ENCODE data around the gene PKD2. TPM values are rescaled to one million over a fixed set of nuclear protein-coding genes. Genes with fewer than 3 reads are reported as not detected.

The PKD2 gene
- total and polyA plus RNA-seq, 4 donors, result 8.5 to 71.2 (median 17.1) TPM

GRCh38 chr4:87965501-87965975 lies 41.9 kb upstream of the PKD2 start:
- DNase-seq, result no peak
- WGBS, 2 donors, result 95 to 96% methylated on average over 21 of the region's 21 CpGs

GRCh38 chr4:87966095-87966496 lies 41.3 kb upstream of the PKD2 start:
- H3K36me3 ChIP-seq (ENCODE audit: control insufficient read depth in 4 of 4, insufficient read depth in 4 of 4, low read length in 4 of 4), result no peaks in the 10 kb centered on the region
- TF ChIP-seq CTCF (IDR thresholded peaks at IDR 0.05; ENCODE audit: control extremely low read depth, extremely low read depth), result no peak
- no peaks in the 10 kb centered on the region for H3K27me3 ChIP-seq (ENCODE audit: control insufficient read depth in 3 of 3, insufficient read depth in 3 of 3, low read length in 2 of 3)
- 97% methylated on average over 9 of the region's 9 CpGs for WGBS, 2 donors
- DNase-seq (no peak), ATAC-seq (ENCODE audit: insufficient read depth, low FRiP score) (no peak)
- peaks cover 0 to 5% (median 0%) of the 10 kb centered on the region in 5 donors for H3K4me1 ChIP-seq (ENCODE audit: control insufficient read depth in 5 of 5, insufficient read depth in 5 of 5, low read length in 5 of 5)
- no peak overlapping the region for H3K9ac ChIP-seq (ENCODE audit: insufficient read depth in 1 of 2, low read length in 2 of 2)
- H3K4me3 ChIP-seq, result no peak overlapping the region
- no peak overlapping the region for H3K27ac ChIP-seq (ENCODE audit: low read depth in 1 of 2, low read length in 1 of 2)
- no peaks in the 10 kb centered on the region for H3K9me3 ChIP-seq (ENCODE audit: control insufficient read depth in 4 of 4, insufficient read depth in 3 of 4, low read length in 3 of 4)

More at GRCh38 chr4:87965501-87965975, 41.9 kb upstream of the PKD2 start:
- Histone ChIP-seq H3K4me1 (ENCODE audit: control insufficient read depth in 5 of 5, insufficient read depth in 5 of 5, low read length in 5 of 5) (peaks cover 0 to 5% (median 0%) of the 10 kb centered on the region in 5 donors), H3K9me3 (ENCODE audit: control insufficient read depth in 4 of 4, insufficient read depth in 3 of 4, low read length in 3 of 4) (no peaks in the 10 kb centered on the region), H3K4me3 (no peak overlapping the region), H3K27me3 (ENCODE audit: control insufficient read depth in 3 of 3, insufficient read depth in 3 of 3, low read length in 2 of 3) (no peaks in the 10 kb centered on the region), H3K9ac (ENCODE audit: insufficient read depth in 1 of 2, low read length in 2 of 2) (no peak overlapping the region), H3K27ac (ENCODE audit: low read depth in 1 of 2, low read length in 1 of 2) (no peak overlapping the region), H3K36me3 (ENCODE audit: control insufficient read depth in 4 of 4, insufficient read depth in 4 of 4, low read length in 4 of 4) (no peaks in the 10 kb centered on the region)
- no peak for ATAC-seq (ENCODE audit: insufficient read depth, low FRiP score)
- no peak for TF ChIP-seq CTCF (IDR thresholded peaks at IDR 0.05; ENCODE audit: control extremely low read depth, extremely low read depth)

- no peak for DNase-seq
- 90 to 98% methylated on average over 8 of the region's 8 CpGs for WGBS, 2 donors
- H3K4me3 ChIP-seq, result no peak overlapping the region
- H3K9ac ChIP-seq (ENCODE audit: insufficient read depth in 1 of 2, low read length in 2 of 2), result no peak overlapping the region
- H3K27ac ChIP-seq (ENCODE audit: low read depth in 1 of 2, low read length in 1 of 2), result no peak overlapping the region
- no peak for ATAC-seq (ENCODE audit: insufficient read depth, low FRiP score)
- H3K27me3 ChIP-seq (ENCODE audit: control insufficient read depth in 3 of 3, insufficient read depth in 3 of 3, low read length in 2 of 3), result no peaks in the 10 kb centered on the region
- H3K36me3 ChIP-seq (ENCODE audit: control insufficient read depth in 4 of 4, insufficient read depth in 4 of 4, low read length in 4 of 4), result no peaks in the 10 kb centered on the region
- H3K4me1 ChIP-seq (ENCODE audit: control insufficient read depth in 5 of 5, insufficient read depth in 5 of 5, low read length in 5 of 5), result peaks cover 0 to 5% (median 0%) of the 10 kb centered on the region in 5 donors
- H3K9me3 ChIP-seq (ENCODE audit: control insufficient read depth in 4 of 4, insufficient read depth in 3 of 4, low read length in 3 of 4), result no peaks in the 10 kb centered on the region
- TF ChIP-seq CTCF (IDR thresholded peaks at IDR 0.05; ENCODE audit: control extremely low read depth, extremely low read depth), result no peak
These were observed 40.2 kb upstream of the PKD2 start for GRCh38 chr4:87967193-87967592.

- Histone ChIP-seq H3K9ac (ENCODE audit: insufficient read depth in 1 of 2, low read length in 2 of 2) (no peak overlapping the region), H3K27ac (ENCODE audit: low read depth in 1 of 2, low read length in 1 of 2) (no peak overlapping the region), H3K9me3 (ENCODE audit: control insufficient read depth in 4 of 4, insufficient read depth in 3 of 4, low read length in 3 of 4) (no peaks in the 10 kb centered on the region), H3K4me1 (ENCODE audit: control insufficient read depth in 5 of 5, insufficient read depth in 5 of 5, low read length in 5 of 5) (peaks cover 0 to 3% (median 0%) of the 10 kb centered on the region in 5 donors), H3K4me3 (no peak overlapping the region), H3K27me3 (ENCODE audit: control insufficient read depth in 3 of 3, insufficient read depth in 3 of 3, low read length in 2 of 3) (peaks cover 0 to 7% (median 5%) of the 10 kb centered on the region in 3 donors), H3K36me3 (ENCODE audit: control insufficient read depth in 4 of 4, insufficient read depth in 4 of 4, low read length in 4 of 4) (no peaks in the 10 kb centered on the region)
- TF ChIP-seq CTCF (IDR thresholded peaks at IDR 0.05; ENCODE audit: control extremely low read depth, extremely low read depth), result no peak
- ATAC-seq (ENCODE audit: insufficient read depth, low FRiP score) (no peak), DNase-seq (no peak)
- 75 to 89% methylated on average over 2 of the region's 2 CpGs for WGBS, 2 donors
These were observed 37.3 kb upstream of the PKD2 start for GRCh38 chr4:87970121-87970520.

Measured in lung (tissue), 12 donors.